Activated CD4-positive, alpha-beta T cell treated with anti-CD3 and anti-CD28 coated beads for 36 hours (primary cell): Measurements from ENCODE around the gene AMIGO3. TPM values are rescaled to one million over a fixed set of nuclear protein-coding genes. Genes with fewer than 3 reads are reported as not detected.
A peak's percentile ranks its signal among the peaks of the same experiment; 100 is the strongest.

Experiments used
- ATAC-seq: fragments of 200-7000 bp; cut with Tn5 transposase; one replicate; pipeline ENCODE4 v1.10.0; 2021; ENCODE audit warnings: mild to moderate bottlenecking, moderate library complexity
- CTCF ChIA-PET: fragments of 350-600 bp; sonication (Branson Sonifier 250); formaldehyde crosslinking; loops from one replicate; lab custom pipeline; 2021; ENCODE audit warnings: antibody characterized with exemption; lab: Charles Lee
- POLR2A ChIA-PET: fragments of 350-600 bp; sonication (Branson Sonifier 250); formaldehyde crosslinking; loops from one replicate; lab custom pipeline; 2021; ENCODE audit warnings: antibody characterized with exemption, inconsistent platforms; lab: Charles Lee
- DNase-seq: peaks from one replicate; pipeline ENCODE4 v3.0.0-alpha.2; 2020
- H3K27ac Mint-ChIP-seq: one replicate; pipeline ENCODE4 v1.8.0; 2021; ENCODE audit warnings: mixed read lengths
- H3K27me3 Mint-ChIP-seq: one replicate; pipeline ENCODE4 v1.8.0; 2021; ENCODE audit warnings: mixed read lengths
- H3K36me3 Mint-ChIP-seq: one replicate; pipeline ENCODE4 v1.8.0; 2021; ENCODE audit warnings: low read depth, mixed read lengths
- H3K4me1 Mint-ChIP-seq: one replicate; pipeline ENCODE4 v1.8.0; 2021; ENCODE audit warnings: mixed read lengths
- H3K4me3 Mint-ChIP-seq: one replicate; pipeline ENCODE4 v1.8.0; 2021; ENCODE audit warnings: mild to moderate bottlenecking, moderate library complexity, mixed read lengths
- H3K9me3 Mint-ChIP-seq: one replicate; pipeline ENCODE4 v1.8.0; 2021; ENCODE audit warnings: low read depth, mixed read lengths
- intact Hi-C, 2 experiments: fragments of 100-400 bp; cut with DNase I in 1 of 2; cut with micrococcal nuclease in 1 of 2; formaldehyde crosslinking; loops; one replicate each; pipeline versions ENCODE4 v1.14.2 to v1.15.1; 2022 to 2024; cut with DNase I, micrococcal nuclease
- total RNA-seq, 2 experiments: library from RNA; stranded (reverse); gene quantifications; one replicate each; pipeline ENCODE4 v1.2.3, GENCODE V29; 2021

The AMIGO3 gene
- total RNA-seq, 2 experiments from 2014 or later: 0.07 TPM; not detected in 1

DNA sequence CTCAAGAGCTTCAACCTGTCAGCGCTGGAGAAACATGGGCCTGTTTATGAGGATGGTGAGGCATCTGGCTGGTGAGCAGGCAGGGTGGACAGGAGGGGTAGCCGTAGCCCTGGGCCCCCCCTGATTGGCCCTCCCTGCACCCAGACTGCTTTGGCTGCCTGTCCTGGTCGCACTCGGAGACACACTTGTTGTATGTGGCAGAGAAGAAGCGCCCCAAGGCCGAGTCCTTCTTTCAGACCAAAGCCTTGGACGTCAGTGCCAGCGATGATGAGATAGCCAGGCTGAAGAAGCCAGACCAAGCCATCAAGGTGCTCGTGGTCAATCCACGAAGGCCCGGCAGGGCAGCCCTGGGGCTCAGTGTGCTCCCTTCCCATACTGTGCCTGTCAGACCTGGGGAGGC, 43.6 kb downstream of the AMIGO3 start:
- Mint-ChIP-seq H3K27me3 (no peaks in the 10 kb centered on the region), H3K9me3 (no peaks in the 10 kb centered on the region), H3K27ac (no peak overlapping the region), H3K4me1 (peaks cover 29% of the 10 kb centered on the region), H3K4me3 (peak overlapping the region; percentile 88), H3K36me3 (peaks cover 21% of the 10 kb centered on the region)
- DNase-seq: no peak
- ChIA-PET CTCF (interaction anchor here (0.5 to 0.7 kb wide), 2 partner anchors 154 to 1128 kb away, joined by 3 read pairs; no protein-coding TSS in a partner anchor), POLR2A (no interaction called here)
- no peak for ATAC-seq
- intact Hi-C loops: loop anchor here (2.0 kb wide), 2 partner anchors 13 to 777 kb away; partner anchors contain the start of genes MST1 (in 1 of the 2), RNF123 (in 1 of the 2) and SLC25A20 (in 1 of the 2)

GRCh38 chr3:49674497-49674983, 44.9 kb downstream of the AMIGO3 start:
- POLR2A ChIA-PET: no interaction called here
- peaks cover 15% of the 10 kb centered on the region for H3K36me3 Mint-ChIP-seq
- no peaks in the 10 kb centered on the region for H3K27me3 Mint-ChIP-seq
- H3K4me1 Mint-ChIP-seq: peaks cover 29% of the 10 kb centered on the region
- DNase-seq (peak; percentile 49), ATAC-seq (peak; percentile 5)
- CTCF ChIA-PET: no interaction called here
- H3K27ac Mint-ChIP-seq: peak overlapping the region; percentile 77
- H3K9me3 Mint-ChIP-seq: no peaks in the 10 kb centered on the region
- peak overlapping the region; percentile 88 for H3K4me3 Mint-ChIP-seq
- intact Hi-C loops: loop anchor here (1.0 to 5.0 kb wide), 21 partner anchors 14 to 776 kb away; partner anchors contain the start of genes MST1 (in 2 of the 2), RNF123 (in 2 of the 2), AMIGO3 (in 1 of the 2) and ARIH2 (in 1 of the 2)

- peak; percentile 91 for ATAC-seq
- Mint-ChIP-seq H3K27ac (peak within 1 kb of the TSS; percentile 94), H3K4me3 (peak within 1 kb of the TSS; percentile 88), H3K27me3 (no peaks in the 10 kb centered on the region), H3K4me1 (peaks cover 29% of the 10 kb centered on the region), H3K36me3 (peaks cover 15% of the 10 kb centered on the region), H3K9me3 (no peaks in the 10 kb centered on the region)
- DNase-seq: peak; percentile 99
- intact Hi-C loops: loop anchor here (1.0 to 5.0 kb wide), 26 partner anchors 15 to 775 kb away; partner anchors contain the start of genes MST1 (in 2 of the 2), RNF123 (in 2 of the 2), AMIGO3 (in 1 of the 2) and ARIH2 (in 1 of the 2)
- CTCF ChIA-PET: interaction anchor here (0.6 to 3.3 kb wide), 2 partner anchors 134 to 503 kb away, joined by 5 to 122 read pairs; no protein-coding TSS in a partner anchor
- POLR2A ChIA-PET: interaction anchor here (1.3 kb wide), 1 partner anchor 134 kb away, joined by 14 read pairs; no protein-coding TSS in a partner anchor
Measured at GRCh38 chr3:49673715-49674496, 45.6 kb downstream of the AMIGO3 start, which contains the start of gene APEH. Gene APEH (plus strand): TSS chr3:49674351. CDS start chr3:49674402, 51 bp downstream.

- peak overlapping the region; percentile 88 for H3K4me3 Mint-ChIP-seq
- CTCF ChIA-PET: interaction anchor here (0.6 to 3.3 kb wide), 5 partner anchors 96 to 502 kb away, joined by 4 to 122 read pairs (median 5); partner anchors contain the start of gene BSN
- H3K27me3 Mint-ChIP-seq: no peaks in the 10 kb centered on the region
- DNase-seq (no peak), ATAC-seq (no peak)
- intact Hi-C loops: loop anchor here in 1 of 2 experiments (1.0 to 5.0 kb wide), 7 partner anchors 50 to 756 kb away; partner anchors contain the start of genes ARIH2, GMPPB, GNAI2 and HYAL3
- POLR2A ChIA-PET: interaction anchor here (1.3 kb wide), 1 partner anchor 133 kb away, joined by 14 read pairs; no protein-coding TSS in a partner anchor
- peaks cover 14% of the 10 kb centered on the region for H3K36me3 Mint-ChIP-seq
- no peaks in the 10 kb centered on the region for H3K9me3 Mint-ChIP-seq
- H3K27ac Mint-ChIP-seq: peak overlapping the region; percentile 94
- peaks cover 29% of the 10 kb centered on the region for H3K4me1 Mint-ChIP-seq
Measured at GRCh38 chr3:49673121-49673714, 46.3 kb downstream of the AMIGO3 start.

DNA sequence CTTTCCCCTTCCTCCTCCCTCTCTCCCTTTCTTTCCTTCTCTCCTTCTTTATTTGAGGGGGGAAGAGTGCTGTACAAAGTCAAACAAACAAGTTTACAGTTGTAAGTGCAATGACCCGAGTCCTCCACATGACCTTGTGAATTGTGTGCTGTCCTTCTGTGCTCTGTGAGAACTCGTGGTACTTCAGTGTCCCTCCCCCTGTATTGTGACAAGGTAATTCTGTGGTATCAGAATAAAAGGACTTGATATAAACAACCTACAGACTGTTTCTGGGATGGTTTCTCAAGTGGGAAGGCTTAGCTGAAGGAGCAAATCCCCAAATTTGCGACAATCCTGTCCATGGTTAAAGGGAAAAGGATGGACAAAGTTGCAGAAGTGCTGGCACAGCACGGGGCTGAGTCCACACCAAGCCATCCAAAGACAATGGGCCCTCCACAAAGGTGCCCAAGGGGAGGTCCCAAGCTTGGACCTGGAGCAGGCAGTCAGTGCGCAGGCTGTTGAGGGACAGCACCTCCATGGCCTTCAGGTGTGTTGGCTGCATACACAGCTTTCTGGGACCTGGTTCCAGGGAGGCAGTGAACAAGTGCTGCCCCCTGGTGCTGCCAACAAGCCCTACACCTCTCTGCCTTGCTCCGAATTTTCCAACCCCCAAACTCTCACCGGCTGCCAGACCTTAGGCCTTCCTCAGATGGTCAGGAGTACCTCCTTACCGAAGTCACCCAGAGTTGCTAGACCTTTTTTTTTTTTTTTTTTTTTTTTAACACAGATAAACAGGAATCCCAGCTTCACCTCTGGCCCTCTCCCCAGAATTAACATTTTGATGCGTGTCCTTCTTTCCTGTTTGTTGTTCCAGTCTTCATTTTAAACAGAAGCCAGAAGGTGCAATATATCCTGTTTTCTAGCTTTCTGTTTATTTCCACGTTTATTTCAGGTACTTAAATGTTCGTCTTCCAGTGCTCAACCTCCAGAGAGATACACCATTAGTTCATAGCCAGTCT, 47.9 kb downstream of the AMIGO3 start:
- intact Hi-C loops: loop anchor here (1.0 to 5.0 kb wide), 6 partner anchors 105 to 754 kb away; partner anchors contain the start of genes ARIH2 (in 1 of the 2), DAG1 (in 1 of the 2), GNAI2 (in 1 of the 2) and HYAL3 (in 1 of the 2)
- ChIA-PET POLR2A (interaction anchor here (0.5 to 1.3 kb wide), 2 partner anchors 132 to 143 kb away, joined by 3 to 9 read pairs; no protein-coding TSS in a partner anchor), CTCF (interaction anchor here (0.6 to 3.3 kb wide), 17 partner anchors 18 to 566 kb away, joined by 3 to 122 read pairs (median 4); partner anchors contain the start of genes BSN and DAG1)
- peak; percentile 87 for DNase-seq
- H3K4me3 Mint-ChIP-seq: peak overlapping the region; percentile 48
- peaks cover 27% of the 10 kb centered on the region for H3K4me1 Mint-ChIP-seq
- H3K27ac Mint-ChIP-seq: peak overlapping the region; percentile 74
- H3K36me3 Mint-ChIP-seq: peaks cover 9% of the 10 kb centered on the region
- H3K27me3 Mint-ChIP-seq: no peaks in the 10 kb centered on the region
- peak; percentile 7 for ATAC-seq
- H3K9me3 Mint-ChIP-seq: no peaks in the 10 kb centered on the region

- Mint-ChIP-seq H3K4me1 (peaks cover 23% of the 10 kb centered on the region), H3K27ac (no peak overlapping the region), H3K4me3 (no peak overlapping the region), H3K27me3 (no peaks in the 10 kb centered on the region), H3K9me3 (no peaks in the 10 kb centered on the region), H3K36me3 (peaks cover 6% of the 10 kb centered on the region)
- CTCF ChIA-PET: interaction anchor here (0.6 to 3.3 kb wide), 8 partner anchors 18 to 395 kb away, joined by 3 to 122 read pairs (median 4); partner anchors contain the start of gene BSN
- POLR2A ChIA-PET: interaction anchor here (0.5 to 1.3 kb wide), 2 partner anchors 131 to 143 kb away, joined by 3 to 9 read pairs; no protein-coding TSS in a partner anchor
- no peak for DNase-seq
- intact Hi-C loops: loop anchor here (1.0 to 5.0 kb wide), 5 partner anchors 105 to 754 kb away; partner anchors contain the start of genes ARIH2 (in 1 of the 2), DAG1 (in 1 of the 2) and GNAI2 (in 1 of the 2)
- no peak for ATAC-seq
Measured at GRCh38 chr3:49670940-49671290, 48.6 kb downstream of the AMIGO3 start.

DNA sequence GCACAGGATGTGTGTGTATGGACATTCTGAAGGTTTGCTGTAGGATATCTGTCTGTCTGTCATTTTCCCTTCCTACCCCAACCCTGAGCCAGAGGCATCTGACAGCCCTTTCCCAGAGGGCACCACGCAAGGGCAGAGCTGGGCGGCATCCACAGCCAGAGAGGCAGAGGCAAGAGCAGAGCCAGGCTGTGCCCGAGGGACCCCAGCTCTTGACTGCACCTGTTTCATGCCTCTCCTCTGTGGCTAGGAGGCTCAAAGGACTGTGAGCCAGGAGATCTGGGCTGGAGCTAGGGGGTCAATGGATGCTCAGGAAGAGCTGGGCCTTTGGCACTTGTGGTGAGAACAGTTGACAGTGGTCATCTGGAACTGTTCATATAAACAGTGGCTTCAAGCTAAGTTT, 50.1 kb downstream of the AMIGO3 start:
- Mint-ChIP-seq H3K27ac (no peak overlapping the region), H3K9me3 (no peaks in the 10 kb centered on the region), H3K4me3 (no peak overlapping the region), H3K4me1 (peaks cover 10% of the 10 kb centered on the region), H3K36me3 (peaks cover 1% of the 10 kb centered on the region), H3K27me3 (no peaks in the 10 kb centered on the region)
- ATAC-seq (no peak), DNase-seq (no peak)
- CTCF ChIA-PET: interaction anchor here (1.1 to 1.7 kb wide), 2 partner anchors 25 to 129 kb away, joined by 3 to 16 read pairs; no protein-coding TSS in a partner anchor
- intact Hi-C loops: no loop called here
- POLR2A ChIA-PET: interaction anchor here (0.7 kb wide), 1 partner anchor 582 kb away, joined by 4 read pairs; no protein-coding TSS in a partner anchor

DNA sequence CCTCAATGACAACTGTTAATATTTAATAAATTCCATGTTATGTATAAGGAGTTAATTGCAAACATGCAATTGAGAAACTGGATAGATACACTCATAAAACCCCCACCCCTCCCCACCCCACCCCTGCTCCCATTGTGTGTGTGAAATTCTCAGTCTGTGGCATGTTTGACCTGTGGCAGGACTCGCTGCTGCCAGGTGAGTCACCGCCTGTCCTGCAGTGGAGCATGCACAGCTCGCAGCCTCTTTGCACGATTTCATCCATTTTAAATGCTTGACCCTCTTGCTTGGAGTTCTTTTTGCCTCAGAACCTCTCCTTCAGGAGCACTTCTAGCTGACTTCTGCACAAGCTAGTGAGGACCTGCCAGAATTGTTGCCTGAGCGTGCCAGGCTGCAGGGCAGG, 50.6 kb downstream of the AMIGO3 start:
- Mint-ChIP-seq H3K36me3 (peaks cover 1% of the 10 kb centered on the region), H3K9me3 (no peaks in the 10 kb centered on the region), H3K27ac (no peak overlapping the region), H3K27me3 (no peaks in the 10 kb centered on the region), H3K4me1 (peaks cover 10% of the 10 kb centered on the region), H3K4me3 (no peak overlapping the region)
- ChIA-PET POLR2A (no interaction called here), CTCF (interaction anchor here (1.1 to 1.7 kb wide), 2 partner anchors 25 to 129 kb away, joined by 3 to 16 read pairs; no protein-coding TSS in a partner anchor)
- DNase-seq (no peak), ATAC-seq (no peak)
- intact Hi-C loops: no loop called here

DNA sequence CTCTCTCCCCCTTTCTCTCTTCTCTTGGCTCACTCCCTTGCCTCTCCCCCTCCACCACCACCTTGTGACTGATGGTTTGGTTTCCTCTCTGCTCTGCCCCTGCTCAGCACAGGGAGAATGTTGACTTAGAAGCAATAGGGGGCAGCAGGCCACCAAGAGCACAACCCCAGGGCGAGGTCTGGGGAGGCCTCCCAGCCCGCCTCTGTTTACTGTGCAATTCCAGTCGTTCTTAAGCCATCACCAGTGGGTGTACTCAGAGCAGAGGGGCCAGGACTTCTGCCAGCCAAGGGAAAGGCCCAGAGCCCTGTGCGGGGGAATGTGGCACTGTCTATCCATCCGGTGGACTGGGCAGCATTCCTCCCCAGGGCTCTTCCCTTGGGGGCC, 51.1 kb downstream of the AMIGO3 start:
- H3K27me3 Mint-ChIP-seq: no peaks in the 10 kb centered on the region
- DNase-seq (no peak), ATAC-seq (no peak)
- peaks cover 10% of the 10 kb centered on the region for H3K4me1 Mint-ChIP-seq
- H3K4me3 Mint-ChIP-seq: no peak overlapping the region
- peaks cover 1% of the 10 kb centered on the region for H3K36me3 Mint-ChIP-seq
- H3K27ac Mint-ChIP-seq: no peak overlapping the region
- ChIA-PET POLR2A (no interaction called here), CTCF (interaction anchor here (1.7 kb wide), 1 partner anchor 128 kb away, joined by 16 read pairs; no protein-coding TSS in a partner anchor)
- intact Hi-C loops: no loop called here
- no peaks in the 10 kb centered on the region for H3K9me3 Mint-ChIP-seq
